ENCODE data around the gene CGA. TPM values are rescaled to one million over a fixed set of nuclear protein-coding genes. Genes with fewer than 3 reads are reported as not detected.

The CGA gene
- total RNA-seq, 1 experiment from 2014 or later: not detected

DNA sequence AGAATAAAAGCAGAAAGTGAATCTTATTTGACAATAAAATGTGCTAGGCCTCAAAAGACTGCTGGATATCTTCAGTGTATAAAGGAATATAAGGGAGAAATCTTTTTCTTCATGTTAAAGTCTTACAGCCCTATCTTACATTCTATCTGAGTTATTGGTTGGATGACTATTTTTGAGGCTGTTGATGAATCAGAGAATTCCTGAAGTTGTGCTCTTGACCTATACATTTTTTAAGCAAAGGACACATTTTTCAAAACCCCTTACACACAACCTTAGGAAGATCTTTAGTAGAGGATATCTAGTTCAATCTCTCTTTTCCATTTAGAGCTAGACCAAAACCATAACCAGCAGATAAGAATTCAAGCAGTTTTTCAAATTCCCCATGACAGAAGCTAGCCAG is 10.9 kb upstream of the CGA start:
- Mint-ChIP-seq H3K27me3 (ENCODE audit: insufficient read depth, unreplicated experiment) (no peaks in the 10 kb centered on the region), H3K27ac (ENCODE audit: low read depth, unreplicated experiment) (no peak overlapping the region), H3K4me1 (ENCODE audit: insufficient read depth, unreplicated experiment) (no peaks in the 10 kb centered on the region), H3K36me3 (ENCODE audit: insufficient read depth, unreplicated experiment) (no peaks in the 10 kb centered on the region), H3K4me3 (ENCODE audit: unreplicated experiment) (no peak overlapping the region), H3K9me3 (ENCODE audit: unreplicated experiment) (no peaks in the 10 kb centered on the region)
- BruUV-seq (replicated peaks): no TSS peak
- CTCF ChIA-PET: interaction anchor here (1.9 kb wide), 1 partner anchor 39 kb away, joined by 7 read pairs; no protein-coding TSS in a partner anchor
- intact Hi-C loops (cut with micrococcal nuclease): no loop called here
- no peak for TF ChIP-seq CTCF (IDR thresholded peaks at IDR 0.05; ENCODE audit: unreplicated experiment)
- no peak for DNase-seq (ENCODE audit: unreplicated experiment)
- POLR2A ChIA-PET: no interaction called here

DNA sequence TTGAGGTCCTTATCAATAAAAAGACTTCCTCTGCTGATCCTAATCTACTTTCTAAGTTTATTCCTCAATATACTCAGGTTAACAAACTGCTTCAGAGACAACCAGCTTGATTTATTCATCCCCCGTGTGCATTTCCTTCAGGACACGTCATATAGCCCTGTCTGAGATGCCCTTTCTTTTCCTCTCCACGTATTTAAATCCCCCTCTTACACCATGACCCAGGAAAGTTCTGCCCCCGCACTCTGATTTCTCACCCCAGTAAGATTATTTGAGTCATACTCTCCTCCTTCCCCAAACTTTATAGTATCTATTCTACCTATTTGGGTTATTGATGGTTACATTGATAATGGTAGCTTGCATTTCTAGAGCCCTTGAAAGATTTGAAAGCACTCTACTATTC is 9.8 kb upstream of the CGA start:
- BruUV-seq (replicated peaks): no TSS peak
- Mint-ChIP-seq H3K9me3 (ENCODE audit: unreplicated experiment) (no peaks in the 10 kb centered on the region), H3K27me3 (ENCODE audit: insufficient read depth, unreplicated experiment) (peaks cover 7% of the 10 kb centered on the region), H3K36me3 (ENCODE audit: insufficient read depth, unreplicated experiment) (no peaks in the 10 kb centered on the region), H3K27ac (ENCODE audit: low read depth, unreplicated experiment) (no peak overlapping the region), H3K4me3 (ENCODE audit: unreplicated experiment) (no peak overlapping the region), H3K4me1 (ENCODE audit: insufficient read depth, unreplicated experiment) (no peaks in the 10 kb centered on the region)
- DNase-seq (ENCODE audit: unreplicated experiment): no peak
- ChIA-PET POLR2A (no interaction called here), CTCF (interaction anchor here (0.6 to 0.7 kb wide), 2 partner anchors 61 to 825 kb away, joined by 3 read pairs; no protein-coding TSS in a partner anchor)
- TF ChIP-seq CTCF (IDR thresholded peaks at IDR 0.05; ENCODE audit: unreplicated experiment): no peak
- intact Hi-C loops (cut with micrococcal nuclease): no loop called here

GRCh38 chr6:87103977-87104601 is 9.2 kb upstream of the CGA start:
- intact Hi-C loops (cut with micrococcal nuclease): no loop called here
- BruUV-seq (replicated peaks): no TSS peak

GRCh38 chr6:87102151-87102621 is 7.3 kb upstream of the CGA start:
- BruUV-seq (replicated peaks): no TSS peak
- no peak for DNase-seq (ENCODE audit: unreplicated experiment)
- no peaks in the 10 kb centered on the region for H3K36me3 Mint-ChIP-seq (ENCODE audit: insufficient read depth, unreplicated experiment)
- no peak overlapping the region for H3K27ac Mint-ChIP-seq (ENCODE audit: low read depth, unreplicated experiment)
- no peaks in the 10 kb centered on the region for H3K4me1 Mint-ChIP-seq (ENCODE audit: insufficient read depth, unreplicated experiment)
- H3K4me3 Mint-ChIP-seq (ENCODE audit: unreplicated experiment): no peak overlapping the region
- no peaks in the 10 kb centered on the region for H3K9me3 Mint-ChIP-seq (ENCODE audit: unreplicated experiment)
- POLR2A ChIA-PET: no interaction called here
- CTCF ChIA-PET: interaction anchor here (1.1 to 1.6 kb wide), 3 partner anchors 22 to 39 kb away, joined by 4 to 6 read pairs (median 6); no protein-coding TSS in a partner anchor
- H3K27me3 Mint-ChIP-seq (ENCODE audit: insufficient read depth, unreplicated experiment): peaks cover 16% of the 10 kb centered on the region
- TF ChIP-seq CTCF (IDR thresholded peaks at IDR 0.05; ENCODE audit: unreplicated experiment): no peak
- intact Hi-C loops (cut with micrococcal nuclease): no loop called here

More at GRCh38 chr6:87103977-87104601, 9.2 kb upstream of the CGA start:
- POLR2A ChIA-PET: no interaction called here
- no peaks in the 10 kb centered on the region for H3K9me3 Mint-ChIP-seq (ENCODE audit: unreplicated experiment)
- no peaks in the 10 kb centered on the region for H3K4me1 Mint-ChIP-seq (ENCODE audit: insufficient read depth, unreplicated experiment)
- no peak overlapping the region for H3K4me3 Mint-ChIP-seq (ENCODE audit: unreplicated experiment)
- no peak for TF ChIP-seq CTCF (IDR thresholded peaks at IDR 0.05; ENCODE audit: unreplicated experiment)
- no peaks in the 10 kb centered on the region for H3K36me3 Mint-ChIP-seq (ENCODE audit: insufficient read depth, unreplicated experiment)
- no peak for DNase-seq (ENCODE audit: unreplicated experiment)
- peaks cover 13% of the 10 kb centered on the region for H3K27me3 Mint-ChIP-seq (ENCODE audit: insufficient read depth, unreplicated experiment)
- CTCF ChIA-PET: no interaction called here
- no peak overlapping the region for H3K27ac Mint-ChIP-seq (ENCODE audit: low read depth, unreplicated experiment)
